ENCODE measurements around the gene MRPL4. TPM values are rescaled to one million over a fixed set of nuclear protein-coding genes. Genes with fewer than 3 reads are reported as not detected.
"Not testable (repeated sequence)": the region's sequence is repeated elsewhere in the genome, so short reads cannot be mapped to it uniquely, and the experiment has no call there.

The MRPL4 gene
- total RNA-seq, 1 experiment from 2014 or later = 85.9 TPM

GRCh38 chr19:10279737-10280442 is 27.9 kb downstream of the MRPL4 start:
- peak overlapping the region; percentile 63 for H3K27ac Mint-ChIP-seq (ENCODE audit: unreplicated experiment)
- no peak overlapping the region for H3K4me3 Mint-ChIP-seq (ENCODE audit: unreplicated experiment)
- H3K36me3 Mint-ChIP-seq (ENCODE audit: insufficient read depth, unreplicated experiment) = peaks cover 19% of the 10 kb centered on the region
- DNase-seq = no peak
- peaks cover 2% of the 10 kb centered on the region; the same call in 1 of the 2 replicates for H3K36me3 ChIP-seq (ENCODE audit: control insufficient read depth, insufficient read depth, low read length)
- no peaks in the 10 kb centered on the region for H3K27me3 Mint-ChIP-seq (ENCODE audit: insufficient read depth, unreplicated experiment)
- CTCF ChIA-PET = interaction anchor here (0.7 to 1.2 kb wide), 4 partner anchors 10 to 109 kb away, joined by 3 to 5 read pairs (median 4); no protein-coding TSS in a partner anchor
- peaks cover 20% of the 10 kb centered on the region for H3K4me1 ChIP-seq
- intact Hi-C loops (cut with micrococcal nuclease; ENCODE audit: unreplicated experiment) = no loop called here
- H3K27me3 ChIP-seq (replicated peaks; ENCODE audit: control insufficient read depth, insufficient read depth, low read length) = no peaks in the 10 kb centered on the region
- H3K9me3 Mint-ChIP-seq (ENCODE audit: unreplicated experiment) = no peaks in the 10 kb centered on the region
- POLR2A ChIA-PET = interaction anchor here (0.6 to 0.7 kb wide), 2 partner anchors 10 to 39 kb away, joined by 3 to 6 read pairs; partner anchors contain the start of gene ICAM5
- no peak for TF ChIP-seq CTCF (IDR thresholded peaks at IDR 0.05; ENCODE audit: insufficient read depth in 1 of 2, low read depth in 1 of 2, low read length in 1 of 2, severe bottlenecking in 1 of 2, unreplicated experiment in 1 of 2)
- no peaks in the 10 kb centered on the region for H3K9me3 ChIP-seq
- H3K4me3 ChIP-seq (ENCODE audit: low read depth, low read length) = no peak overlapping the region
- no TSS peak for BruUV-seq (replicated peaks)
- H3K4me1 Mint-ChIP-seq (ENCODE audit: low read depth, unreplicated experiment) = peaks cover 7% of the 10 kb centered on the region

GRCh38 chr19:10282043-10282442 is 30.0 kb downstream of the MRPL4 start:
- H3K27me3 ChIP-seq (replicated peaks; ENCODE audit: control insufficient read depth, insufficient read depth, low read length); intact Hi-C loops (cut with micrococcal nuclease; ENCODE audit: unreplicated experiment); H3K36me3 ChIP-seq (ENCODE audit: control insufficient read depth, insufficient read depth, low read length); H3K4me3 Mint-ChIP-seq (ENCODE audit: unreplicated experiment); BruUV-seq (replicated peaks); H3K9me3 ChIP-seq; H3K27ac Mint-ChIP-seq (ENCODE audit: unreplicated experiment); DNase-seq; POLR2A ChIA-PET; H3K27me3 Mint-ChIP-seq (ENCODE audit: insufficient read depth, unreplicated experiment); H3K9me3 Mint-ChIP-seq (ENCODE audit: unreplicated experiment); H3K4me3 ChIP-seq (ENCODE audit: low read depth, low read length): not testable (repeated sequence)
- Mint-ChIP-seq H3K36me3 (ENCODE audit: insufficient read depth, unreplicated experiment) (peaks cover 23% of the 10 kb centered on the region), H3K4me1 (ENCODE audit: low read depth, unreplicated experiment) (peaks cover 17% of the 10 kb centered on the region)
- CTCF ChIA-PET = interaction anchor here (1.1 kb wide), 1 partner anchor 13 kb away, joined by 3 read pairs; no protein-coding TSS in a partner anchor
- H3K4me1 ChIP-seq = peaks cover 34% of the 10 kb centered on the region

GRCh38 chr19:10283301-10284064 is 31.5 kb downstream of the MRPL4 start:
- no peaks in the 10 kb centered on the region for H3K27me3 Mint-ChIP-seq (ENCODE audit: insufficient read depth, unreplicated experiment)
- POLR2A ChIA-PET = interaction anchor here (0.9 kb wide), 1 partner anchor 13 kb away, joined by 3 read pairs; the partner anchor contains the start of gene ICAM1
- H3K36me3 Mint-ChIP-seq (ENCODE audit: insufficient read depth, unreplicated experiment) = peaks cover 17% of the 10 kb centered on the region

More at GRCh38 chr19:10283301-10284064, 31.5 kb downstream of the MRPL4 start:
- no peaks in the 10 kb centered on the region for H3K9me3 ChIP-seq
- peaks cover 3% of the 10 kb centered on the region; the same call in 1 of the 2 replicates for H3K36me3 ChIP-seq (ENCODE audit: control insufficient read depth, insufficient read depth, low read length)
- intact Hi-C loops (cut with micrococcal nuclease; ENCODE audit: unreplicated experiment) = no loop called here
- CTCF ChIA-PET = interaction anchor here (1.1 to 1.8 kb wide), 2 partner anchors 13 to 14 kb away, joined by 3 to 5 read pairs; partner anchors contain the start of gene ICAM1
- peaks cover 18% of the 10 kb centered on the region for H3K4me1 Mint-ChIP-seq (ENCODE audit: low read depth, unreplicated experiment)
- H3K4me3 ChIP-seq (ENCODE audit: low read depth, low read length) = no peak overlapping the region
- peak; percentile 54 to 56 for DNase-seq
- BruUV-seq (replicated peaks) = no TSS peak
- H3K27ac Mint-ChIP-seq (ENCODE audit: unreplicated experiment) = peak overlapping the region; percentile 77
- no peaks in the 10 kb centered on the region for H3K27me3 ChIP-seq (replicated peaks; ENCODE audit: control insufficient read depth, insufficient read depth, low read length)
- TF ChIP-seq CTCF (IDR thresholded peaks at IDR 0.05; ENCODE audit: insufficient read depth in 1 of 2, low read depth in 1 of 2, low read length in 1 of 2, severe bottlenecking in 1 of 2, unreplicated experiment in 1 of 2) = no peak
- peaks cover 46% of the 10 kb centered on the region for H3K4me1 ChIP-seq
- peak overlapping the region; percentile 29 for H3K4me3 Mint-ChIP-seq (ENCODE audit: unreplicated experiment)
- no peaks in the 10 kb centered on the region for H3K9me3 Mint-ChIP-seq (ENCODE audit: unreplicated experiment)
